HCT116 (cell line): Measurements from ENCODE around the gene PRC1. TPM values are rescaled to one million over a fixed set of nuclear protein-coding genes. Genes with fewer than 3 reads are reported as not detected.

Experiments
- ATAC-seq: fragments of 200-7000 bp; cut with Tn5 transposase; 2 replicates; pipeline ENCODE4 v1.9.1; 2020; ENCODE audit warnings: mild to moderate bottlenecking, moderate library complexity
- BruUV-seq: library from RNA; stranded (reverse); fragments of 400-500 nt; replicated peaks from 2 replicates; lab custom pipeline; 2021; lab: Mats Ljungman, UMichigan
- CTCF ChIA-PET: fragments of 300-600 bp; sonication (Branson Sonifier 250); formaldehyde crosslinking; loops from one replicate; lab custom pipeline; 2021; ENCODE audit warnings: antibody characterized with exemption; lab: Charles Lee
- POLR2A ChIA-PET: fragments of 300-600, 350-600 bp; sonication (Branson Sonifier 250); formaldehyde crosslinking; loops from one replicate; lab custom pipeline; 2021; ENCODE audit warnings: antibody characterized with exemption; lab: Charles Lee
- RAD21 ChIA-PET, 2 experiments: fragments of 300-600 bp; sonication (Branson Sonifier 250); formaldehyde crosslinking; loops; one replicate each; lab custom pipeline; 2023; ENCODE audit warnings: low total read pairs in 2 of 2; ENCODE audit not compliant: uncharacterized antibody in 2 of 2, unreplicated experiment in 2 of 2, low non-redundant PET in 1 of 2; lab: Charles Lee
- DNase-seq: peaks from one replicate; pipeline ENCODE4 v3.0.0-alpha.2; 2010; ENCODE audit warnings: low read depth, low spot score
- H2AFZ ChIP-seq: fragments of 200-600 bp; shearing (Covaris generic), sonication (generic); 2 replicates; pipeline ENCODE4 v1.6.1; 2017; ENCODE audit warnings: low read depth, mixed run types, mixed read lengths, antibody characterized with exemption, low read length; ENCODE audit not compliant: poor library complexity, severe bottlenecking
- H3K27ac ChIP-seq: 2 replicates; pipeline ENCODE4 v1.5.1; 2012; ENCODE audit warnings: low read depth, low read length
- H3K27me3 ChIP-seq: fragments of 200-600 bp; sonication (generic); 2 replicates; pipeline ENCODE4 v1.6.1; 2016; ENCODE audit warnings: mixed run types, low read length, mixed read lengths; ENCODE audit not compliant: insufficient read depth
- H3K36me3 ChIP-seq, 2 experiments: fragments of 200-500 bp in 1 of 2; fragments of 200-600 bp in 1 of 2; sonication (Bioruptor generic) in 1 of 2; sonication (generic) in 1 of 2; 2 replicates each; pipeline versions ENCODE4 v1.5.1 to v1.6.1; 2014 to 2016; ENCODE audit warnings: low read length in 2 of 2, inconsistent platforms in 1 of 2, mixed read lengths in 1 of 2, mixed run types in 1 of 2; ENCODE audit not compliant: insufficient read depth in 2 of 2, control insufficient read depth in 1 of 2
- H3K4me1 ChIP-seq, 2 experiments: fragments of 200-600 bp in 1 of 2; sonication (generic) in 1 of 2; 2 replicates each; pipeline versions ENCODE4 v1.5.1 to v1.6.1; 2012 to 2017; ENCODE audit warnings: low read length in 2 of 2, inconsistent platforms in 1 of 2, mild to moderate bottlenecking in 1 of 2, mixed read lengths in 1 of 2, mixed run types in 1 of 2, moderate library complexity in 1 of 2; ENCODE audit not compliant: insufficient read depth in 2 of 2, control insufficient read depth in 1 of 2
- H3K4me2 ChIP-seq: fragments of 200-600 bp; sonication (generic); 2 replicates; pipeline ENCODE4 v1.6.1; 2017; ENCODE audit warnings: mixed run types, low read length, mixed read lengths
- H3K4me3 ChIP-seq, 2 experiments: fragments of 200-600 bp in 1 of 2; sonication (generic) in 1 of 2; replicated peaks in 1 of 2; 2 replicates each; pipeline ENCODE4 v1.5.1; 2011 to 2016; ENCODE audit warnings: low read length in 2 of 2, control low read depth in 1 of 2, low read depth in 1 of 2, mild to moderate bottlenecking in 1 of 2, mixed read lengths in 1 of 2, mixed run types in 1 of 2
- H3K79me2 ChIP-seq: fragments of 200-600 bp; sonication (generic); 2 replicates; pipeline ENCODE4 v1.6.1; 2017; ENCODE audit warnings: mild to moderate bottlenecking, mixed run types, low read length, moderate library complexity, mixed read lengths; ENCODE audit not compliant: insufficient read depth
- H3K9ac ChIP-seq: fragments of 200-600 bp; sonication (generic); 2 replicates; pipeline ENCODE4 v1.6.1; 2016; ENCODE audit warnings: low read length, mixed read lengths
- H3K9me2 ChIP-seq: fragments of 200-600 bp; sonication (generic), shearing (Covaris generic); 2 replicates; pipeline ENCODE4 v1.6.1; 2017; ENCODE audit warnings: mixed run types, mild to moderate bottlenecking, moderate library complexity; ENCODE audit not compliant: insufficient read depth
- H3K9me3 ChIP-seq, 2 experiments: fragments of 200-500 bp in 1 of 2; fragments of 200-600 bp in 1 of 2; sonication (Bioruptor generic) in 1 of 2; sonication (generic) in 1 of 2; 2 replicates each; pipeline ENCODE4 v1.6.1; 2014 to 2017; ENCODE audit warnings: low read length in 2 of 2, mixed read lengths in 2 of 2, inconsistent platforms in 1 of 2, low read depth in 1 of 2, mild to moderate bottlenecking in 1 of 2, mixed run types in 1 of 2, moderate library complexity in 1 of 2; ENCODE audit not compliant: control insufficient read depth in 1 of 2, insufficient read depth in 1 of 2
- H4K20me1 ChIP-seq: fragments of 200-600 bp; sonication (generic), shearing (Covaris generic); 2 replicates; pipeline ENCODE4 v1.6.1; 2017; ENCODE audit warnings: mixed run types, mild to moderate bottlenecking, moderate library complexity; ENCODE audit not compliant: insufficient read depth
- CBX3 ChIP-seq: IDR thresholded peaks from 2 replicates; pipeline ENCODE4 v1.6.1; 2012; ENCODE audit warnings: low read depth
- CEBPB ChIP-seq: IDR thresholded peaks from 2 replicates; pipeline ENCODE4 v1.6.1; 2012; ENCODE audit warnings: low read depth
- EGR1 ChIP-seq: IDR thresholded peaks from 2 replicates; pipeline ENCODE4 v1.6.1; 2012; ENCODE audit warnings: low read depth
- POLR2AphosphoS5 ChIP-seq: IDR thresholded peaks from 2 replicates; pipeline ENCODE4 v1.6.1; 2011; ENCODE audit warnings: mild to moderate bottlenecking, low read depth, low read length, moderate library complexity
- REST ChIP-seq: IDR thresholded peaks from 2 replicates; pipeline ENCODE4 v1.6.1; 2012; ENCODE audit warnings: low read depth
- SRF ChIP-seq: IDR thresholded peaks from 2 replicates; pipeline ENCODE4 v1.6.1; 2012; ENCODE audit warnings: low read depth
- intact Hi-C: fragments of 100-400 bp; cut with micrococcal nuclease; formaldehyde crosslinking; loops from 2 replicates; pipeline ENCODE4 v1.10.0; 2022
- total RNA-seq: library from RNA; stranded (reverse); gene quantifications from one replicate; pipeline ENCODE4 v1.2.1, GENCODE V29; 2021; ENCODE audit not compliant: unreplicated experiment
- TF ChIP-seq, protein P1 (sequence below): IDR thresholded peaks from 2 replicates; pipeline ENCODE4 v1.6.1; 2012

The PRC1 gene
- total RNA-seq, 1 experiment from 2014 or later = 186 TPM

GRCh38 chr15:90957791-90958190, 36.5 kb downstream of the PRC1 start:
- Histone ChIP-seq H3K9me2 (no peaks in the 10 kb centered on the region), H4K20me1 (no peaks in the 10 kb centered on the region), H3K27ac (no peak overlapping the region), H3K27me3 (no peaks in the 10 kb centered on the region), H3K36me3 (peaks cover 9 to 19% of the 10 kb centered on the region in 2 experiments), H3K4me2 (no peak overlapping the region), H3K4me3 (no peak overlapping the region), H2AFZ (no peak overlapping the region), H3K4me1 (peaks cover 11 to 23% of the 10 kb centered on the region in 2 experiments), H3K9ac (no peak overlapping the region), H3K9me3 (no peaks in the 10 kb centered on the region), H3K79me2 (peaks cover 27% of the 10 kb centered on the region)
- CTCF ChIA-PET = interaction anchor here (1.1 to 2.6 kb wide), 2 partner anchors 23 to 25 kb away, joined by 6 to 8 read pairs; partner anchors contain the start of genes HDDC3 and UNC45A
- DNase-seq = no peak
- POLR2A ChIA-PET = no interaction called here
- ATAC-seq = no peak
- intact Hi-C loops = no loop called here
- TF ChIP-seq SRF (no peak), POLR2AphosphoS5 (no peak), REST (no peak), CEBPB (no peak), CBX3 (no peak), EGR1 (no peak)
- TF ChIP-seq, protein P1, sequence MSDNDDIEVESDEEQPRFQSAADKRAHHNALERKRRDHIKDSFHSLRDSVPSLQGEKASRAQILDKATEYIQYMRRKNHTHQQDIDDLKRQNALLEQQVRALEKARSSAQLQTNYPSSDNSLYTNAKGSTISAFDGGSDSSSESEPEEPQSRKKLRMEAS = no peak
- BruUV-seq = no TSS peak
- RAD21 ChIA-PET = no interaction called here
